SH-SY5Y (cell line): ENCODE data around the gene CLDN3.

Experiments
- GATA2 ChIP-seq: IDR thresholded peaks from 2 replicates; pipeline ENCODE4 v1.6.1; 2011; ENCODE audit warnings: mild to moderate bottlenecking, low read depth, low read length
- GATA3 ChIP-seq: IDR thresholded peaks from 2 replicates; pipeline ENCODE4 v1.6.1; 2011; ENCODE audit warnings: low read depth, mild to moderate bottlenecking, low read length, moderate library complexity

DNA sequence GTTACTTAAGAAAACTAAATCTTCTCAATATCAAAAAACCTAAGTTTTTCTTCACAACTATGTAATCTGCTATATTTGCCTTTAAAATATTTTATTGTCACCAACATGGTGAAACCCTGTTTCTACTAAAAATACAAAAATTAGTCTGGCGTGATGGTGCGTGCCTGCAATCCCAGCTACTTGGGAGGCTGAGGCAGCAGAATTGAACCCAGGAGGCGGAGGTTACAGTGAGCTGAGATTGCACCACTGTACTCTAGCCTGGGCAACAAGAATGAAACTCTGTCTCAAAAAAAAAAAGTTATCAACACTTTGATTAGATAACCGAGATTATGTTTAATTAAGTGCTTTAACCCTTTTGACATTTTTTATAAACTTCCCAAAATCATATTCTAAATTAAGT lies 32.4 kb upstream of the CLDN3 start:
- no peak for TF ChIP-seq GATA3
- no peak for TF ChIP-seq GATA2
